HepG2 (cell line): Measurements from ENCODE around the gene MBOAT7. TPM values are rescaled to one million over a fixed set of nuclear protein-coding genes. Genes with fewer than 3 reads are reported as not detected.

ENCODE experiments used
- ATAC-seq: fragments of 200-7000 bp; cut with Tn5 transposase; 3 replicates; pipeline ENCODE4 v1.9.1; 2020; ENCODE audit warnings: mild to moderate bottlenecking, moderate library complexity
- BruUV-seq: library from RNA; stranded (reverse); fragments of 400-500 nt; replicated peaks from 2 replicates; lab custom pipeline; 2021; lab: Mats Ljungman, UMichigan
- CTCF ChIA-PET: fragments of 300-600 bp; formaldehyde crosslinking; extraction: SDS; loops from one replicate; lab custom pipeline; 2021; ENCODE audit warnings: low total read pairs, inconsistent platforms, low intra/inter-chr PET ratio; lab: Yijun Ruan, JAX
- POLR2A ChIA-PET: fragments of 350-600 bp; sonication (Branson Sonifier 250); formaldehyde crosslinking; loops from one replicate; lab custom pipeline; 2020; ENCODE audit warnings: antibody characterized with exemption, inconsistent platforms; lab: Yijun Ruan, JAX
- DNase-seq: peaks from one replicate; pipeline ENCODE4 v3.0.0-alpha.2; 2015; ENCODE audit warnings: low spot score
- FAIRE-seq: peaks from 3 replicates; lab custom pipeline; 2011; peaks lifted over from hg19 to GRCh38; lab: Jason Lieb, UNC
- H2AFZ ChIP-seq: one replicate; pipeline ENCODE4 v1.6.1; 2011; ENCODE audit warnings: low read length, inconsistent platforms
- H3K27ac ChIP-seq: fragments of 300-600 bp; 3 replicates; pipeline ENCODE4 v1.8.0; 2011; ENCODE audit warnings: mixed run types, mild to moderate bottlenecking, mixed read lengths, low read length, inconsistent platforms; ENCODE audit not compliant: insufficient read depth; ENCODE audit errors: extremely low read length
- H3K27me3 ChIP-seq, 2 experiments: fragments of 200-600 bp in 1 of 2; 2 replicates in 1 of 2; 3 replicates in 1 of 2; pipeline versions ENCODE4 v1.6.0 to v1.8.0; 2011; ENCODE audit warnings: low read length in 2 of 2, mild to moderate bottlenecking in 2 of 2, moderate library complexity in 2 of 2, inconsistent platforms in 1 of 2; ENCODE audit not compliant: insufficient read depth in 2 of 2, control insufficient read depth in 1 of 2
- H3K36me3 ChIP-seq, 2 experiments: fragments of 200-600 bp in 1 of 2; replicated peaks in 1 of 2; 2 replicates in 1 of 2; 3 replicates in 1 of 2; pipeline versions ENCODE4 v1.5.1 to v1.8.0; 2011; ENCODE audit warnings: low read length in 2 of 2, inconsistent platforms in 1 of 2; ENCODE audit not compliant: insufficient read depth in 2 of 2, control insufficient read depth in 1 of 2
- H3K4me1 ChIP-seq: 2 replicates; pipeline ENCODE4 v1.5.1; 2012; ENCODE audit warnings: low read length, inconsistent platforms; ENCODE audit not compliant: insufficient read depth
- H3K4me2 ChIP-seq: 2 replicates; pipeline ENCODE4 v1.6.0; 2011; ENCODE audit warnings: low read depth, low read length, inconsistent platforms
- H3K4me3 ChIP-seq, 3 experiments: fragments of 200-600 bp in 1 of 3; sonication (generic), shearing (Covaris generic) in 1 of 3; replicated peaks in 1 of 3; 2 replicates each; pipeline ENCODE4 v1.5.1; 2011 to 2016; ENCODE audit warnings: low read length in 3 of 3, inconsistent platforms in 2 of 3, low read depth in 2 of 3, mild to moderate bottlenecking in 2 of 3, control low read depth in 1 of 3, mixed read lengths in 1 of 3; ENCODE audit not compliant: insufficient read depth in 1 of 3
- H3K79me2 ChIP-seq: one replicate; pipeline ENCODE4 v1.6.1; 2011; ENCODE audit warnings: low read length, inconsistent platforms; ENCODE audit not compliant: insufficient read depth
- H3K9ac ChIP-seq: 2 replicates; pipeline ENCODE4 v1.6.0; 2011; ENCODE audit warnings: mild to moderate bottlenecking, low read depth, low read length, inconsistent platforms; ENCODE audit not compliant: insufficient read depth
- H3K9me3 ChIP-seq: 2 replicates; pipeline ENCODE4 v1.5.1; 2012; ENCODE audit warnings: mild to moderate bottlenecking, low read length
- H4K20me1 ChIP-seq: 2 replicates; pipeline ENCODE4 v1.6.0; 2011; ENCODE audit warnings: inconsistent platforms, mild to moderate bottlenecking, low read length, moderate library complexity; ENCODE audit not compliant: insufficient read depth
- AGO2 ChIP-seq: fragments of 200-400 bp; formaldehyde crosslinking; optimal IDR thresholded peaks from 2 replicates; pipeline ENCODE3; 2017; ENCODE audit warnings: mild to moderate bottlenecking, low read depth, low read length, moderate library complexity
- HOXA3 ChIP-seq: sonication (generic); formaldehyde crosslinking; IDR thresholded peaks from 2 replicates; pipeline ENCODE4 v1.5.0; 2020; ENCODE audit warnings: missing genetic modification reagents
- NFAT5 ChIP-seq: sonication (generic); formaldehyde crosslinking; IDR thresholded peaks from 2 replicates; pipeline ENCODE4 v1.4.0; 2020; ENCODE audit warnings: missing genetic modification reagents
- TFE3 ChIP-seq: IDR thresholded peaks from 2 replicates; pipeline ENCODE4 v1.6.1; 2016
- ZNF251 ChIP-seq: sonication (generic); formaldehyde crosslinking; IDR thresholded peaks from 2 replicates; pipeline ENCODE4 v1.9.0; 2021; ENCODE audit warnings: mild to moderate bottlenecking, missing genetic modification reagents
- ZNF674 ChIP-seq: sonication (generic); formaldehyde crosslinking; IDR thresholded peaks from 2 replicates; pipeline ENCODE4 v1.5.0; 2020; ENCODE audit warnings: low read depth, mild to moderate bottlenecking, missing genetic modification reagents
- WGBS: methylation state at CpG from one replicate; pipeline ENCODE4 v1.1.6; 2017; ENCODE audit warnings: low lambda C conversion rate; 5-methylcytosine and 5-hydroxymethylcytosine counted together
- in situ Hi-C: cut with HindIII; loops from 2 replicates; pipeline ENCODE4 v1.10.0; 2017; ENCODE audit warnings: low pct_unique_long_range_greater_than_20kb; ENCODE audit not compliant: extremely low pct_ligation_motif_present
- intact Hi-C: fragments of 100-400 bp; cut with micrococcal nuclease; formaldehyde crosslinking; loops from one replicate; pipeline ENCODE4 v1.10.0; 2022; ENCODE audit not compliant: unreplicated experiment
- polyA plus RNA-seq, 8 experiments: library from polyadenylated mRNA; depleted of rRNA in 3 of 8; stranded (reverse) in 7 of 8; unstranded in 1 of 8; fragments of >200 nt; fragmentation: Illumina TruSeq in 4 of 8; extraction: Trizol in 4 of 8; gene quantifications; 2 replicates each; pipeline versions ENCODE4 v1.2.1 to v1.2.3, GENCODE V29; 2011 to 2016; ENCODE audit warnings: low read depth in 4 of 8, missing spikeins in 1 of 8, mixed read lengths in 1 of 8; ENCODE audit not compliant: insufficient read depth in 1 of 8
- total RNA-seq, 5 experiments: library from RNA; depleted of rRNA; stranded (reverse); fragments of >200 nt; fragmentation: Illumina TruSeq; extraction: Trizol; gene quantifications; 2 replicates each; pipeline ENCODE4 v1.2.3, GENCODE V29; 2016; ENCODE audit warnings: low read depth in 1 of 5

The MBOAT7 gene
- total and polyA plus RNA-seq, 2 of the 13 experiments (the other 11 are each of a cell fraction or from before 2014, with no cell fraction given): 22.2 to 25.5 TPM

- no peak for TF ChIP-seq TFE3 (CRISPR knock-in tag)
- no peak for TF ChIP-seq AGO2
- TF ChIP-seq, all 625 proteins: peak for 31
Observed at GRCh38 chr19:54168174-54168917, 21.0 kb downstream of the MBOAT7 start (continued).

GRCh38 chr19:54165222-54165621 is 24.2 kb downstream of the MBOAT7 start:
- intact Hi-C loops: no loop called here
- H3K9ac ChIP-seq: no peak overlapping the region
- DNase-seq (no peak), ATAC-seq (no peak), FAIRE-seq (no peak)
- H3K4me1 ChIP-seq: 0 out of 2 replicates have a peak, but pooled peaks cover 5% of the 10 kb centered on the region
- H3K4me3 ChIP-seq: no peak overlapping the region
- WGBS: 79% methylated on average over 25 of the region's 25 CpGs
- TF ChIP-seq ZNF251 (CRISPR knock-in tag) (no peak), ZNF674 (CRISPR knock-in tag) (no peak), NFAT5 (CRISPR knock-in tag) (0 out of 2 replicates have a peak, but pooled peaks have one; percentile 16), HOXA3 (CRISPR knock-in tag) (0 out of 2 replicates have a peak, but pooled peaks have one; percentile 13)
- POLR2A ChIA-PET: interaction anchor here (1.9 kb wide), 1 partner anchor 24 kb away, joined by 4 read pairs; the partner anchor contains the start of gene MBOAT7
- H3K27ac ChIP-seq: no peak overlapping the region
- in situ Hi-C loops: no loop called here
- no peaks in the 10 kb centered on the region for H3K9me3 ChIP-seq
- H4K20me1 ChIP-seq: no peaks in the 10 kb centered on the region
- CTCF ChIA-PET: no interaction called here
- no peaks in the 10 kb centered on the region for H3K36me3 ChIP-seq
- H2AFZ ChIP-seq: no peak overlapping the region
- BruUV-seq: no TSS peak
- H3K79me2 ChIP-seq: peaks cover 3% of the 10 kb centered on the region
- H3K27me3 ChIP-seq: no peaks in the 10 kb centered on the region; a peak in 1 of 5 replicates
- no peak overlapping the region for H3K4me2 ChIP-seq
